K562 (cell line): ENCODE measurements around the gene SLC39A13. TPM values are rescaled to one million over a fixed set of nuclear protein-coding genes. Genes with fewer than 3 reads are reported as not detected.

Experiments used
- AFF4 ChIP-seq: sonication (generic); formaldehyde crosslinking; IDR thresholded peaks from 2 replicates; pipeline ENCODE4 v1.8.0; 2023; ENCODE audit warnings: mild to moderate bottlenecking, missing genetic modification reagents
- ARHGAP35 ChIP-seq: fragments of 450-650 bp; IDR thresholded peaks from 2 replicates; pipeline ENCODE4 v1.6.1; 2018; ENCODE audit not compliant: partially characterized antibody
- CBX5 ChIP-seq: IDR thresholded peaks from 2 replicates; pipeline ENCODE4 v1.6.1; 2014; ENCODE audit warnings: low read depth, borderline replicate concordance
- DDX20 ChIP-seq: fragments of 450-650 bp; IDR thresholded peaks from 2 replicates; pipeline ENCODE4 v1.6.1; 2016; ENCODE audit warnings: missing genetic modification characterization, low read depth, mild to moderate bottlenecking, missing compliant biosample characterization, moderate library complexity
- HMBOX1 ChIP-seq: sonication (generic); IDR thresholded peaks from 2 replicates; pipeline ENCODE4 v1.6.1; 2016
- HMG20A ChIP-seq: fragments of 450-650 bp; formaldehyde crosslinking; conservative IDR thresholded peaks from 2 replicates; pipeline ENCODE4 v1.4.0; 2020; ENCODE audit warnings: mild to moderate bottlenecking, mixed read lengths
- JUND ChIP-seq, 2 experiments: IDR thresholded peaks; 2 replicates in 1 of 2; 3 replicates in 1 of 2; pipeline ENCODE4 v1.6.1; 2011; ENCODE audit warnings: borderline replicate concordance in 2 of 2, low read depth in 2 of 2, low read length in 2 of 2, improper control_type of control experiment in 1 of 2, missing biosample characterization in 1 of 2, missing genetic modification characterization in 1 of 2, missing genetic modification reagents in 1 of 2
- MCM5 ChIP-seq: fragments of 450-650 bp; IDR thresholded peaks from 2 replicates; pipeline ENCODE4 v1.6.1; 2016; ENCODE audit warnings: low read depth
- PATZ1 ChIP-seq: fragments of 250-450 bp; sonication (Bioruptor Pico); IDR thresholded peaks from 2 replicates; pipeline ENCODE4 v1.5.0; 2020; ENCODE audit warnings: mild to moderate bottlenecking, borderline replicate concordance
- SAP30 ChIP-seq: fragments of 200-600 bp; sonication (generic); IDR thresholded peaks from 2 replicates; pipeline ENCODE4 v1.6.1; 2012; ENCODE audit warnings: borderline replicate concordance, low read depth, mild to moderate bottlenecking, moderate library complexity, low read length, control low read depth, inconsistent platforms; ENCODE audit not compliant: insufficient read depth, poor library complexity, severe bottlenecking
- SNIP1 ChIP-seq: fragments of 450-650 bp; IDR thresholded peaks from 2 replicates; pipeline ENCODE4 v1.7.1; 2017; ENCODE audit warnings: low read depth, mild to moderate bottlenecking
- SP2 ChIP-seq: IDR thresholded peaks from 2 replicates; pipeline ENCODE4 v1.6.1; 2011; ENCODE audit warnings: mild to moderate bottlenecking, low read depth, low read length, moderate library complexity; ENCODE audit not compliant: poor library complexity, severe bottlenecking; ENCODE audit errors: extremely low read depth
- SREBF2 ChIP-seq: sonication (generic); formaldehyde crosslinking; IDR thresholded peaks from 2 replicates; pipeline ENCODE4 v1.4.0; 2020; ENCODE audit warnings: mild to moderate bottlenecking, missing genetic modification reagents
- ZC3H8 ChIP-seq: fragments of 450-650 bp; IDR thresholded peaks from 2 replicates; pipeline ENCODE4 v1.6.1; 2017
- polyA plus RNA-seq, 8 experiments: library from polyadenylated mRNA; depleted of rRNA in 4 of 8; stranded (reverse) in 5 of 8; unstranded in 3 of 8; fragments of >200 nt; fragmentation: Nextera tagmentation in 2 of 8; fragmentation: Illumina TruSeq in 1 of 8; extraction: Ambion mirVana in 2 of 8; extraction: Trizol in 1 of 8; gene quantifications; 2 replicates each; pipeline versions ENCODE4 v1.2.1 to v1.2.3, GENCODE V29; 2011 to 2014; ENCODE audit warnings: inconsistent platforms in 1 of 8, missing spikeins in 1 of 8
- total RNA-seq, 7 experiments: library from RNA; depleted of rRNA in 6 of 7; stranded (reverse); fragments of >200 nt in 6 of 7; fragmentation: Illumina TruSeq in 2 of 7; extraction: Trizol in 2 of 7; gene quantifications; 2 replicates each; pipeline versions ENCODE4 v1.2.1 to v1.2.3, GENCODE V29; 2011 to 2021; ENCODE audit warnings: low replicate concordance in 1 of 7

Gene SLC39A13
- total and polyA plus RNA-seq, 9 of the 15 experiments (the other 6 are each of a cell fraction or from before 2014, with no cell fraction given): 0.17 to 15.9 (median 3.2) TPM

- peak; percentile 74; the same call in 1 of the 2 replicates for TF ChIP-seq JUND (IDR thresholded peaks at IDR 0.05; ENCODE audit: borderline replicate concordance, low read depth, low read length)
- peak; percentile 55; the same call in 1 of the 3 replicates for TF ChIP-seq JUND (tag; IDR thresholded peaks at IDR 0.05; ENCODE audit: borderline replicate concordance, low read depth, low read length)
- no peak for TF ChIP-seq ZC3H8
- TF ChIP-seq HMG20A: no peak
- TF ChIP-seq AFF4 (CRISPR knock-in tag): peak; percentile 96
- TF ChIP-seq CBX5: peak; percentile 55; the same call in 1 of the 2 replicates
- no peak for TF ChIP-seq MCM5
- TF ChIP-seq HMBOX1: no peak
- TF ChIP-seq SP2: no peak
- TF ChIP-seq ARHGAP35: no peak
- TF ChIP-seq DDX20 (tag): no peak
- peak; percentile 28 for TF ChIP-seq SAP30
- no peak for TF ChIP-seq SNIP1
- no peak for TF ChIP-seq SREBF2 (CRISPR knock-in tag)
- no peak for TF ChIP-seq PATZ1 (CRISPR knock-in tag)
Observed at GRCh38 chr11:47407746-47408590, at the start of gene SLC39A13 (continued).
